ENCODE measurements around the gene EIF5. TPM values are rescaled to one million over a fixed set of nuclear protein-coding genes. Genes with fewer than 3 reads are reported as not detected.

Gene EIF5
- total RNA-seq, 1 experiment from 2014 or later = 356 TPM

GRCh38 chr14:103346286-103346685 is 12.2 kb downstream of the EIF5 start:
- no CpG with 5 or more reads among the region's 3 CpGs for WGBS (ENCODE audit: extremely low coverage, insufficient read length, low lambda C conversion rate)
- no peak overlapping the region for H2AFZ ChIP-seq (ENCODE audit: low read length)
- no peaks in the 10 kb centered on the region for H3K23me2 ChIP-seq (ENCODE audit: insufficient read length, low read depth, low read length, poor library complexity, severe bottlenecking)
- Mint-ChIP-seq H3K4me1 (peaks cover 15 to 19% of the 10 kb centered on the region in 2 experiments), H3K36me3 (ENCODE audit: insufficient read depth in 1 of 3, low read depth in 3 of 3) (peaks cover 20 to 39% (median 37%) of the 10 kb centered on the region in 3 experiments; a peak in 6 of 7 replicates), H3K9me3 (no peaks in the 10 kb centered on the region; a peak in 1 of 5 replicates), H3K4me3 (no peak overlapping the region), H3K27ac (no peak overlapping the region), H3K27me3 (ENCODE audit: low read depth) (no peaks in the 10 kb centered on the region; the same call in 1 of the 2 replicates)
- no peak for DNase-seq
- no peak overlapping the region for H3K27ac ChIP-seq (ENCODE audit: insufficient read length, low read depth, low read length)
- no peak overlapping the region for H3K23ac ChIP-seq (ENCODE audit: insufficient read length, low read depth, low read length)
- H3K4ac ChIP-seq (ENCODE audit: low read depth, low read length) = no peak overlapping the region
- no peak overlapping the region for H2BK15ac ChIP-seq (ENCODE audit: low read depth, low read length)
- H4K8ac ChIP-seq (replicated peaks; ENCODE audit: insufficient read length, low read depth, low read length) = no peak overlapping the region
- H2BK120ac ChIP-seq (ENCODE audit: low read depth, low read length, poor library complexity, severe bottlenecking) = no peak overlapping the region
- H2BK20ac ChIP-seq (ENCODE audit: low read depth, low read length, poor library complexity, severe bottlenecking) = no peak overlapping the region
- no peak overlapping the region for H3T11ph ChIP-seq (ENCODE audit: low read length)
- no peaks in the 10 kb centered on the region for H3K79me2 ChIP-seq (ENCODE audit: insufficient read depth, low read length)
- no peak overlapping the region for H3K56ac ChIP-seq (ENCODE audit: insufficient read length, low read depth, low read length)
- no peak for TF ChIP-seq CTCF (conservative IDR thresholded peaks at IDR 0.05)
- no peak overlapping the region for H3K9ac ChIP-seq (ENCODE audit: extremely low read depth, insufficient read length, low read length)
- H3K27me3 ChIP-seq (ENCODE audit: insufficient read depth, low read length) = no peaks in the 10 kb centered on the region
- H4K91ac ChIP-seq (ENCODE audit: insufficient read length, low read depth, low read length) = no peak overlapping the region
- no peak overlapping the region for H3K4me2 ChIP-seq (ENCODE audit: insufficient read depth, insufficient read length, low read length)
- peaks cover 5% of the 10 kb centered on the region; the same call in 1 of the 2 replicates for H3K4me1 ChIP-seq (ENCODE audit: insufficient read depth, low read length)
- peaks cover 3% of the 10 kb centered on the region for H4K20me1 ChIP-seq (ENCODE audit: control insufficient read depth, insufficient read depth, insufficient read length)
- H2AK5ac ChIP-seq (ENCODE audit: insufficient read length, low read length) = no peak overlapping the region
- H3K14ac ChIP-seq (ENCODE audit: insufficient read depth, low read length) = no peak overlapping the region
- no peak overlapping the region for H2BK12ac ChIP-seq (ENCODE audit: insufficient read length, low read depth, low read length)
- H3K9me3 ChIP-seq (ENCODE audit: control insufficient read depth, low read depth, low read length) = no peaks in the 10 kb centered on the region
- H2BK5ac ChIP-seq (ENCODE audit: insufficient read length, low read length) = no peak overlapping the region
- no peak overlapping the region for H3K18ac ChIP-seq (ENCODE audit: insufficient read length, low read depth, low read length)
- no peak overlapping the region for H4K5ac ChIP-seq (ENCODE audit: insufficient read length, low read depth, low read length)
- no peaks in the 10 kb centered on the region for H3K79me1 ChIP-seq (ENCODE audit: insufficient read depth, low read depth, low read length, poor library complexity, severe bottlenecking)

All from H9 (cell line).